AG04450 (cell line): ENCODE measurements around the gene RCAN1. TPM values are rescaled to one million over a fixed set of nuclear protein-coding genes. Genes with fewer than 3 reads are reported as not detected.

ENCODE experiments used
- CTCF ChIA-PET: fragments of 300-600, 350-600 bp; formaldehyde crosslinking; extraction: SDS; loops from one replicate; lab custom pipeline; 2022; ENCODE audit warnings: antibody characterized with exemption, inconsistent platforms; lab: Charles Lee
- POLR2A ChIA-PET: fragments of 350-600 bp; formaldehyde crosslinking; extraction: SDS; loops from one replicate; lab custom pipeline; 2021; ENCODE audit warnings: antibody characterized with exemption, inconsistent platforms; lab: Yijun Ruan, JAX
- DNase-seq: peaks from one replicate; pipeline ENCODE4 v3.0.0-alpha.2; 2011; ENCODE audit warnings: low read depth, low spot score
- H3K27ac ChIP-seq: one replicate; pipeline ENCODE4 v1.5.1; 2012; ENCODE audit warnings: low read depth, low read length, control low read depth
- H3K27me3 ChIP-seq: one replicate; pipeline ENCODE4 v1.6.0; 2012; ENCODE audit warnings: low read length; ENCODE audit not compliant: control insufficient read depth, insufficient read depth
- H3K4me3 ChIP-seq: 2 replicates; pipeline ENCODE4 v1.5.1; 2011; ENCODE audit warnings: mild to moderate bottlenecking, low read depth, low read length, control low read depth
- H3K9me3 ChIP-seq: 2 replicates; pipeline ENCODE4 v1.5.1; 2012; ENCODE audit warnings: low read length; ENCODE audit not compliant: control insufficient read depth, insufficient read depth
- polyA plus RNA-seq: library from polyadenylated mRNA; depleted of rRNA; stranded (reverse); fragments of >200 nt; gene quantifications from 2 replicates; pipeline ENCODE4 v1.2.3, GENCODE V29; 2011
- TF ChIP-seq, protein P1 (sequence below): IDR thresholded peaks from 2 replicates; pipeline ENCODE4 v1.5.1; 2011; ENCODE audit warnings: low read depth, low read length, control low read depth, inconsistent platforms

Gene RCAN1
- polyA plus RNA-seq, 1 experiment = 50.6 TPM

DNA sequence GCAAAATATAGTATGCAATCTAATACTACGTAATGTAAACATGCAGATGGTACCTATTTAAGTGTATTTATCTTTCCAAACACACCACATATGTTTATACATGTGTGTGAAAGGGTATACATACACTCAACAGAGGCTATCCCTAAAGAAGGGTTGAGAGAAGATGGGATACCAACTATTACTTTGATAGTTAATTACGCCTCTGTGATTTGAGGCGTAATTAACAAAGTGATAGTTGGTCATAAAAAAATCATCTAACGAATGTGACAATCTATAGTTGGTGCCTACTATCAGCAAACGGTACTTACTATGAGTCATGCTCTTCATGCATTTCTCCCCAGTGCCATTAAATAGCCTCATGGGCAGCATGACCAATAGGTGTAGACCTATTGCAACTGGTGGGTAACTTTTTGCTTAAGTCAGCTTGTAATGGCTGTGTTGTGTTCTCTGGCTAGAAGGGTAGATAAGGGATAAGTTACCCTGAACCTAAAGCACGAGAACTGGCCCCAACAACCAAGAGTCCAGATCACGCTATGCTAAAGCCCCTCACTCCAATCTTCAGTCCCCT, 15.3 kb downstream of the RCAN1 start:
- no peak overlapping the region for H3K4me3 ChIP-seq
- TF ChIP-seq, protein P1, sequence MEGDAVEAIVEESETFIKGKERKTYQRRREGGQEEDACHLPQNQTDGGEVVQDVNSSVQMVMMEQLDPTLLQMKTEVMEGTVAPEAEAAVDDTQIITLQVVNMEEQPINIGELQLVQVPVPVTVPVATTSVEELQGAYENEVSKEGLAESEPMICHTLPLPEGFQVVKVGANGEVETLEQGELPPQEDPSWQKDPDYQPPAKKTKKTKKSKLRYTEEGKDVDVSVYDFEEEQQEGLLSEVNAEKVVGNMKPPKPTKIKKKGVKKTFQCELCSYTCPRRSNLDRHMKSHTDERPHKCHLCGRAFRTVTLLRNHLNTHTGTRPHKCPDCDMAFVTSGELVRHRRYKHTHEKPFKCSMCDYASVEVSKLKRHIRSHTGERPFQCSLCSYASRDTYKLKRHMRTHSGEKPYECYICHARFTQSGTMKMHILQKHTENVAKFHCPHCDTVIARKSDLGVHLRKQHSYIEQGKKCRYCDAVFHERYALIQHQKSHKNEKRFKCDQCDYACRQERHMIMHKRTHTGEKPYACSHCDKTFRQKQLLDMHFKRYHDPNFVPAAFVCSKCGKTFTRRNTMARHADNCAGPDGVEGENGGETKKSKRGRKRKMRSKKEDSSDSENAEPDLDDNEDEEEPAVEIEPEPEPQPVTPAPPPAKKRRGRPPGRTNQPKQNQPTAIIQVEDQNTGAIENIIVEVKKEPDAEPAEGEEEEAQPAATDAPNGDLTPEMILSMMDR = no peak
- DNase-seq = no peak
- no peaks in the 10 kb centered on the region for H3K9me3 ChIP-seq
- CTCF ChIA-PET = interaction anchor here (1.0 kb wide), 1 partner anchor 89 kb away, joined by 4 read pairs; no protein-coding TSS in a partner anchor
- POLR2A ChIA-PET = interaction anchor here (0.7 kb wide), 1 partner anchor 73 kb away, joined by 3 read pairs; no protein-coding TSS in a partner anchor
- H3K27ac ChIP-seq = no peak overlapping the region
- no peaks in the 10 kb centered on the region for H3K27me3 ChIP-seq

GRCh38 chr21:34598931-34599400, 15.9 kb downstream of the RCAN1 start:
- POLR2A ChIA-PET = interaction anchor here (0.7 kb wide), 1 partner anchor 72 kb away, joined by 3 read pairs; no protein-coding TSS in a partner anchor
- TF ChIP-seq, protein P1 = no peak

GRCh38 chr21:34597406-34597805, 17.5 kb downstream of the RCAN1 start:
- Histone ChIP-seq H3K27ac (no peak overlapping the region), H3K9me3 (no peaks in the 10 kb centered on the region), H3K4me3 (no peak overlapping the region), H3K27me3 (no peaks in the 10 kb centered on the region)
- TF ChIP-seq, protein P1 = no peak
- POLR2A ChIA-PET = no interaction called here
- no peak for DNase-seq
- CTCF ChIA-PET = interaction anchor here (0.5 to 1.7 kb wide), 2 partner anchors 87 to 97 kb away, joined by 3 to 6 read pairs; no protein-coding TSS in a partner anchor

More at GRCh38 chr21:34598931-34599400, 15.9 kb downstream of the RCAN1 start:
- H3K9me3 ChIP-seq = no peaks in the 10 kb centered on the region
- no peak overlapping the region for H3K4me3 ChIP-seq
- no peak overlapping the region for H3K27ac ChIP-seq
- no peak for DNase-seq
- CTCF ChIA-PET = interaction anchor here (1.0 kb wide), 1 partner anchor 88 kb away, joined by 4 read pairs; no protein-coding TSS in a partner anchor
- no peaks in the 10 kb centered on the region for H3K27me3 ChIP-seq

DNA sequence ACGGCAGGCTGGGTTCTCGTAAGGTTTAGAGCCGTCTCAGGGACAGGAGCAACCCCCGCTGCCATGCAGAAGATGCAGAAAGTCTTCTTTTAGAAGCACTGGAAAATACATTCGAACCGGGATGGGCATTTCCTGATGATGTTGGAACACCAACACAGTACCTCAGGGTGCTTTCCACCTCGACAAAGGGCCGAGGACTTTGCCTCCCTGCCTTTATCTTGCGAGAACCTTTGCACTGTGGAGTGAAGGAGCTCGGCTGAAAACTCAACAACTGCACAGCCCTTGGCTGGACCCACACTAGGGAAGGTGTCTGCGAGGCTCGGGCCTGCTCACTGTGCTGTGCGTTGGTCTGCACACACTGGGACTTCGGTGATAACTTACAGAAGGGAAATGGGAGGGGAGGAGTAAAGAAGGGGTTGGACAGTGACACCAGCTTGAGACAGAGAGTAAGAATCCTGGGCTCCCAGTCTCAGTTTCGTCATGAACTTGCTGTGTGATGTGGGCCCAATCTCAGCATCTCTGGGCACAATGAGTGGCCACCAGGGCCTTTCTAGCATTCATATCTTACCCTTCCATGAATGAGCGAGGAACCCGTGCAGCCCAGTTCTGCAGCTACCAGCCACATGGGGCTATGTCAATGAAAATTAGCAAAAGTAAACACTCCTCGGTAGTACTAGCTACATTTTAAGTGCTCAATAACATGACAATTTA, 18.2 kb downstream of the RCAN1 start:
- ChIA-PET CTCF (interaction anchor here (0.5 to 1.7 kb wide), 2 partner anchors 86 to 97 kb away, joined by 3 to 6 read pairs; no protein-coding TSS in a partner anchor), POLR2A (no interaction called here)
- Histone ChIP-seq H3K4me3 (no peak overlapping the region), H3K27ac (no peak overlapping the region), H3K9me3 (no peaks in the 10 kb centered on the region), H3K27me3 (no peaks in the 10 kb centered on the region)
- TF ChIP-seq, protein P1 = no peak
- DNase-seq = no peak

DNA sequence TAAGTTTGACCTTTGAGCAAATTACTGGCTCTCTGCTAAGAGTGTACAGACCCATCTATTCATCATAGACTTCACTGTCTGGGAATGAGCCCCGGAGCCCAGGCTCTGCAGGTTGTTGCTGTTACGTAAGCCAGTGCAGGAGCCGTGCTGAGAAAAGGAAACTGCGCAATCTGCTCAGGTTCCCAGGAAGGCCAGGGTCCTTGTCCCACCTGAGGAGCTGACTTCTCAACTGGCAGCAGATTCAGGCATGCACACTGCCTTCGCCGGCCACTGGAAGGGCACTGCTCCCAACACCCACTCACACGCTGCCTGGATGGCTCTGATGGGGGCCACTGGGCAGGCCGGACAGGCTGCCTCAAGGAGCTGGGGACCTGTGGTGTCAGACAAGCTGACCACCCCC, 19.5 kb downstream of the RCAN1 start:
- ChIA-PET CTCF (no interaction called here), POLR2A (no interaction called here)
- H3K27me3 ChIP-seq = no peaks in the 10 kb centered on the region
- H3K4me3 ChIP-seq = no peak overlapping the region
- H3K27ac ChIP-seq = no peak overlapping the region
- no peak for DNase-seq
- TF ChIP-seq, protein P1 = no peak
- no peaks in the 10 kb centered on the region for H3K9me3 ChIP-seq
